Panc1 (cell line): ENCODE data around the gene SLC9A8. TPM values are rescaled to one million over a fixed set of nuclear protein-coding genes. Genes with fewer than 3 reads are reported as not detected.

Source experiments
- ATAC-seq: fragments of 200-7000 bp; cut with Tn5 transposase; 2 replicates; pipeline ENCODE4 v1.9.1; 2020; ENCODE audit warnings: mild to moderate bottlenecking, moderate library complexity
- BruUV-seq: library from RNA; stranded (reverse); fragments of 400-500 nt; replicated peaks from 2 replicates; lab custom pipeline; 2021; lab: Mats Ljungman, UMichigan
- CTCF ChIA-PET: fragments of 300-600 bp; sonication (Branson Sonifier 250); formaldehyde crosslinking; loops from one replicate; lab custom pipeline; 2022; ENCODE audit warnings: antibody characterized with exemption; lab: Charles Lee
- POLR2A ChIA-PET: fragments of 300-600 bp; sonication (Branson Sonifier 250); formaldehyde crosslinking; loops from one replicate; lab custom pipeline; 2022; ENCODE audit warnings: antibody characterized with exemption; lab: Charles Lee
- DNase-seq: peaks from one replicate; pipeline ENCODE4 v3.0.0-alpha.2; 2010; ENCODE audit warnings: low read depth, low spot score
- H3K27ac ChIP-seq: 2 replicates; pipeline ENCODE4 v1.5.1; 2011; ENCODE audit warnings: mild to moderate bottlenecking, low read length, inconsistent platforms
- H3K27me3 ChIP-seq: fragments of 200-500 bp; sonication (Bioruptor generic); 2 replicates; pipeline ENCODE4 v1.6.0; 2014; ENCODE audit warnings: low read length, inconsistent platforms; ENCODE audit not compliant: control insufficient read depth, insufficient read depth
- H3K36me3 ChIP-seq: fragments of 200-500 bp; sonication (Bioruptor generic); 2 replicates; pipeline ENCODE4 v1.5.1; 2014; ENCODE audit warnings: inconsistent platforms, mild to moderate bottlenecking, low read length, moderate library complexity; ENCODE audit not compliant: control insufficient read depth, insufficient read depth
- H3K4me1 ChIP-seq: 2 replicates; pipeline ENCODE4 v1.5.1; 2011; ENCODE audit warnings: inconsistent platforms, mild to moderate bottlenecking, low read length, moderate library complexity; ENCODE audit not compliant: control insufficient read depth, insufficient read depth
- H3K4me3 ChIP-seq, 2 experiments: 2 replicates each; pipeline ENCODE4 v1.5.1; 2011 to 2012; ENCODE audit warnings: low read depth in 2 of 2, low read length in 2 of 2, mild to moderate bottlenecking in 2 of 2, inconsistent platforms in 1 of 2, moderate library complexity in 1 of 2
- H3K9me3 ChIP-seq: fragments of 200-500 bp; sonication (Bioruptor generic); 2 replicates; pipeline ENCODE4 v1.5.1; 2014; ENCODE audit warnings: low read depth, mild to moderate bottlenecking, inconsistent platforms, low read length, moderate library complexity; ENCODE audit not compliant: control insufficient read depth, insufficient read depth
- CTCF ChIP-seq: fragments of 450-650 bp; IDR thresholded peaks from 2 replicates; pipeline ENCODE4 v1.5.1; 2017; ENCODE audit warnings: mild to moderate bottlenecking
- POLR2AphosphoS5 ChIP-seq: IDR thresholded peaks from 2 replicates; pipeline ENCODE4 v1.6.1; 2012; ENCODE audit warnings: mild to moderate bottlenecking, low read depth, low read length, moderate library complexity
- REST ChIP-seq, 2 experiments: IDR thresholded peaks; 2 replicates each; pipeline ENCODE4 v1.6.1; 2011 to 2012; ENCODE audit warnings: low read depth in 2 of 2, control low read depth in 1 of 2, low read length in 1 of 2, mild to moderate bottlenecking in 1 of 2, moderate library complexity in 1 of 2; ENCODE audit not compliant: insufficient read depth in 1 of 2
- SIN3A ChIP-seq: IDR thresholded peaks from 2 replicates; pipeline ENCODE4 v1.6.1; 2012; ENCODE audit warnings: low read depth, mild to moderate bottlenecking, low read length, moderate library complexity, borderline replicate concordance; ENCODE audit not compliant: insufficient read depth
- TCF7L2 ChIP-seq: IDR thresholded peaks from 2 replicates; pipeline ENCODE4 v1.6.1; 2011; ENCODE audit warnings: mild to moderate bottlenecking, low read depth, low read length, inconsistent platforms
- in situ Hi-C: cut with HindIII; loops from 2 replicates; pipeline ENCODE4 v1.10.0; 2016; ENCODE audit warnings: low sequenced_read_pairs, low pct_unique_long_range_greater_than_20kb
- intact Hi-C: fragments of 100-400 bp; cut with micrococcal nuclease; formaldehyde crosslinking; loops from one replicate; pipeline ENCODE4 v1.10.0; 2022; ENCODE audit not compliant: unreplicated experiment
- total RNA-seq: library from RNA; stranded (reverse); gene quantifications from one replicate; pipeline ENCODE4 v1.2.1, GENCODE V29; 2021; ENCODE audit not compliant: unreplicated experiment

Gene SLC9A8
- total RNA-seq, 1 experiment from 2014 or later: 6.7 TPM

- BruUV-seq: no TSS peak
- Histone ChIP-seq H3K4me3 (no peak overlapping the region), H3K27ac (no peak overlapping the region), H3K4me1 (no peaks in the 10 kb centered on the region), H3K27me3 (no peaks in the 10 kb centered on the region), H3K9me3 (no peaks in the 10 kb centered on the region), H3K36me3 (no peaks in the 10 kb centered on the region)
- POLR2A ChIA-PET: no interaction called here
- intact Hi-C loops (no loop called here), in situ Hi-C loops (no loop called here)
- TF ChIP-seq SIN3A: no peak
- no peak for TF ChIP-seq CTCF
- no peak for TF ChIP-seq TCF7L2
- ATAC-seq: no peak; the same call in 1 of the 2 replicates
- no peak for DNase-seq
- CTCF ChIA-PET: interaction anchor here (0.6 to 0.7 kb wide), 2 partner anchors 27 to 246 kb away, joined by 3 to 5 read pairs; partner anchors contain the start of gene SLC9A8
Observed at GRCh38 chr20:49785852-49786175, 26.8 kb upstream of the SLC9A8 start.

GRCh38 chr20:49786196-49786595 is 26.4 kb upstream of the SLC9A8 start:
- ATAC-seq: no peak
- TF ChIP-seq TCF7L2 (no peak), REST (IDR thresholded peaks at IDR 0.05; ENCODE audit: insufficient read depth in 1 of 2, low read depth in 2 of 2, low read length in 1 of 2) (no peak), SIN3A (no peak)
- Histone ChIP-seq H3K4me1 (no peaks in the 10 kb centered on the region), H3K27ac (no peak overlapping the region), H3K36me3 (no peaks in the 10 kb centered on the region), H3K9me3 (no peaks in the 10 kb centered on the region), H3K27me3 (no peaks in the 10 kb centered on the region), H3K4me3 (no peak overlapping the region)
- intact Hi-C loops: no loop called here
- ChIA-PET POLR2A (no interaction called here), CTCF (interaction anchor here (0.6 to 0.7 kb wide), 2 partner anchors 26 to 246 kb away, joined by 3 to 5 read pairs; partner anchors contain the start of gene SLC9A8)
- in situ Hi-C loops: no loop called here
- DNase-seq: no peak
- no TSS peak for BruUV-seq

GRCh38 chr20:49786668-49787370 is 25.8 kb upstream of the SLC9A8 start:
- Histone ChIP-seq H3K4me3 (no peak overlapping the region), H3K27me3 (no peaks in the 10 kb centered on the region), H3K9me3 (no peaks in the 10 kb centered on the region), H3K27ac (no peak overlapping the region), H3K4me1 (no peaks in the 10 kb centered on the region), H3K36me3 (no peaks in the 10 kb centered on the region)
- in situ Hi-C loops (no loop called here), intact Hi-C loops (no loop called here)
- ATAC-seq (no peak), DNase-seq (no peak)
- POLR2A ChIA-PET: no interaction called here
- no TSS peak for BruUV-seq
- CTCF ChIA-PET: interaction anchor here (0.6 kb wide), 1 partner anchor 26 kb away, joined by 5 read pairs; the partner anchor contains the start of gene SLC9A8
- TF ChIP-seq CTCF: no peak
- no peak for TF ChIP-seq REST (IDR thresholded peaks at IDR 0.05; ENCODE audit: insufficient read depth in 1 of 2, low read depth in 2 of 2, low read length in 1 of 2)
- no peak for TF ChIP-seq SIN3A
- TF ChIP-seq POLR2AphosphoS5: no peak
- TF ChIP-seq TCF7L2: no peak
